Measurements from ENCODE around the gene DPYD. TPM values are rescaled to one million over a fixed set of nuclear protein-coding genes. Genes with fewer than 3 reads are reported as not detected.

The DPYD gene
- total RNA-seq, 1 donor from 2014 or later = 8.8 TPM

DNA sequence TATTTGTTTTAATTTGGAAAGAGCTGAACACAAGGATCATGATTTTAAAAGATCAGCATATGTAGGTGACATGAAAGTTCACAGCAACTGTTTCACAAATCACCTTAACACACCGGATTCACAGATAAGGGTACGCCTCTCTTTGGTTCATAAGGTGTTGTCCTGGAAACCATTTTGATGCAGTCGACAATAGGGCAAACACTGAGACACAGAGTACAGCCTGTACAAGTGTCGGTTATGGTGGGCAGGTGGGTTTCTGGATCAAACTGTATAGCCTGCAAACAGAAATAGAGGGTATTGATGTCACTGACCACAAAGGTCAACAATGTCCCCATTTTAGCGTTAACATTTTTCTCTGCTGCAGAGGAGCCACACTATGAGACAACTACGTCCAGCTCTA lies 842.0 kb downstream of the DPYD start:
- Histone ChIP-seq H3K4me2 (ENCODE audit: low read length) (no peak overlapping the region), H3K27ac (ENCODE audit: low read depth, low read length) (no peak overlapping the region), H3K36me3 (ENCODE audit: insufficient read depth, low read length) (no peaks in the 10 kb centered on the region), H2AFZ (ENCODE audit: low read depth, low read length) (no peak overlapping the region), H3K9ac (ENCODE audit: low read length) (no peak overlapping the region), H4K20me1 (ENCODE audit: insufficient read depth, low read length) (no peaks in the 10 kb centered on the region), H3K4me3 (ENCODE audit: insufficient read depth, low read depth, low read length) (no peak overlapping the region), H3K79me2 (ENCODE audit: insufficient read depth, low read length) (no peaks in the 10 kb centered on the region), H3K27me3 (ENCODE audit: insufficient read depth, low read length) (no peaks in the 10 kb centered on the region), H3K9me3 (ENCODE audit: insufficient read depth, low read depth, low read length) (no peaks in the 10 kb centered on the region), H3K4me1 (ENCODE audit: insufficient read depth, low read length) (no peaks in the 10 kb centered on the region)
- TF ChIP-seq, protein P1, sequence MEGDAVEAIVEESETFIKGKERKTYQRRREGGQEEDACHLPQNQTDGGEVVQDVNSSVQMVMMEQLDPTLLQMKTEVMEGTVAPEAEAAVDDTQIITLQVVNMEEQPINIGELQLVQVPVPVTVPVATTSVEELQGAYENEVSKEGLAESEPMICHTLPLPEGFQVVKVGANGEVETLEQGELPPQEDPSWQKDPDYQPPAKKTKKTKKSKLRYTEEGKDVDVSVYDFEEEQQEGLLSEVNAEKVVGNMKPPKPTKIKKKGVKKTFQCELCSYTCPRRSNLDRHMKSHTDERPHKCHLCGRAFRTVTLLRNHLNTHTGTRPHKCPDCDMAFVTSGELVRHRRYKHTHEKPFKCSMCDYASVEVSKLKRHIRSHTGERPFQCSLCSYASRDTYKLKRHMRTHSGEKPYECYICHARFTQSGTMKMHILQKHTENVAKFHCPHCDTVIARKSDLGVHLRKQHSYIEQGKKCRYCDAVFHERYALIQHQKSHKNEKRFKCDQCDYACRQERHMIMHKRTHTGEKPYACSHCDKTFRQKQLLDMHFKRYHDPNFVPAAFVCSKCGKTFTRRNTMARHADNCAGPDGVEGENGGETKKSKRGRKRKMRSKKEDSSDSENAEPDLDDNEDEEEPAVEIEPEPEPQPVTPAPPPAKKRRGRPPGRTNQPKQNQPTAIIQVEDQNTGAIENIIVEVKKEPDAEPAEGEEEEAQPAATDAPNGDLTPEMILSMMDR (IDR thresholded peaks at IDR 0.05; ENCODE audit: insufficient read depth, low read depth, low read length) = no peak
- no peak for TF ChIP-seq EZH2 (IDR thresholded peaks at IDR 0.05; ENCODE audit: insufficient read depth, low read length)
- H3K27me3 Mint-ChIP-seq (ENCODE audit: low read depth, unreplicated experiment) = no peaks in the 10 kb centered on the region
- peaks cover 5% of the 10 kb centered on the region for H3K4me1 Mint-ChIP-seq (ENCODE audit: low read depth, unreplicated experiment)
- H3K4me3 Mint-ChIP-seq (ENCODE audit: unreplicated experiment) = no peak overlapping the region
- no peak for DNase-seq (ENCODE audit: low read depth)
- H3K27ac Mint-ChIP-seq (ENCODE audit: unreplicated experiment) = no peak overlapping the region
- no peaks in the 10 kb centered on the region for H3K36me3 Mint-ChIP-seq (ENCODE audit: low read depth, unreplicated experiment)
- no peak for FAIRE-seq
- peaks cover 2% of the 10 kb centered on the region for H3K9me3 Mint-ChIP-seq (ENCODE audit: unreplicated experiment)

DNA sequence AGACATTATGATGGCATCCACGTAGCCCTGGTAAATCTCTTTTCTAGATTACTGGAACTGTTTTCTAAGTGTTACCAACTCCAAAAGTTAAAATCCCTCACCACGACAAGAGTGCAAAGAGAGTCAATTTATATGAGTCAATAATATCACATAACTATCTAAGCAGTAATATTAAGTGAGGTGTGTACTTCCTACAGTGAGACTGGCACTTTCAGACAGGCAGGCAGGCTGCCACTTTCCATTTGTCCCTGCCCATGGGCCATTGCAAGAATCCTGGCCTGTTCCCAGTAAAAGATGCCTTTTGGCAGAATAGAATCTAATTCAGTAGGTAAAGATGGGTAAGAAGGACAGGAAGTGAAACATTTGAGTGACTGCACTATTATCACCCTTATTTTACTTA lies 843.6 kb downstream of the DPYD start:
- Mint-ChIP-seq H3K27ac (ENCODE audit: unreplicated experiment) (no peak overlapping the region), H3K9me3 (ENCODE audit: unreplicated experiment) (peaks cover 2% of the 10 kb centered on the region), H3K4me3 (ENCODE audit: unreplicated experiment) (no peak overlapping the region), H3K27me3 (ENCODE audit: low read depth, unreplicated experiment) (no peaks in the 10 kb centered on the region), H3K4me1 (ENCODE audit: low read depth, unreplicated experiment) (peaks cover 5% of the 10 kb centered on the region), H3K36me3 (ENCODE audit: low read depth, unreplicated experiment) (no peaks in the 10 kb centered on the region)
- H3K9ac ChIP-seq (ENCODE audit: low read length) = no peak overlapping the region
- H2AFZ ChIP-seq (ENCODE audit: low read depth, low read length) = no peak overlapping the region
- no peaks in the 10 kb centered on the region for H3K9me3 ChIP-seq (ENCODE audit: insufficient read depth, low read depth, low read length)
- no peak for DNase-seq (ENCODE audit: low read depth)
- no peak overlapping the region for H3K4me3 ChIP-seq (ENCODE audit: insufficient read depth, low read depth, low read length)
- no peaks in the 10 kb centered on the region for H3K27me3 ChIP-seq (ENCODE audit: insufficient read depth, low read length)
- no peak for FAIRE-seq
- H3K4me1 ChIP-seq (ENCODE audit: insufficient read depth, low read length) = no peaks in the 10 kb centered on the region
- no peaks in the 10 kb centered on the region for H3K79me2 ChIP-seq (ENCODE audit: insufficient read depth, low read length)
- H4K20me1 ChIP-seq (ENCODE audit: insufficient read depth, low read length) = no peaks in the 10 kb centered on the region
- TF ChIP-seq, protein P1 (IDR thresholded peaks at IDR 0.05; ENCODE audit: insufficient read depth, low read depth, low read length) = no peak
- TF ChIP-seq EZH2 (IDR thresholded peaks at IDR 0.05; ENCODE audit: insufficient read depth, low read length) = no peak
- no peak overlapping the region for H3K4me2 ChIP-seq (ENCODE audit: low read length)
- no peak overlapping the region for H3K27ac ChIP-seq (ENCODE audit: low read depth, low read length)
- H3K36me3 ChIP-seq (ENCODE audit: insufficient read depth, low read length) = no peaks in the 10 kb centered on the region

DNA sequence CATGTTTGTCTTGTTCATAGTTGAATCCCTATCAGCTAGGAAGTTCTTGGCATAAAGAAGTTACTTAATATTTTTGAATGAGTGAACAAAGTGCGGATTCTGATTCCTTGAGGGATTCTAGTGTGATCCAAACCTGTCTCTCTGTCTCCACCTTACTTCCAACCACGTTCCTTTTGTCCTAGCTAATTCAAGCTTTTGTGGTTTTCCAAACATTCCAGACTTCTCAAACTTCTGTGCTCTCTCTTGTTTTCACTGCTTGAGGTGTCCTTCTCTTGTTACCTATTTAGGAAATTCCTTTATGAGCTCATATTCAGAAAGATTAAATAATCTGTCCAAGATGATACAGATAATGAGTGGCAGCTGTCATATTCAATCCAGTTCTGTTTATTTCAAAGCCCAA lies 846.1 kb downstream of the DPYD start:
- Mint-ChIP-seq H3K27ac (ENCODE audit: unreplicated experiment) (no peak overlapping the region), H3K4me1 (ENCODE audit: low read depth, unreplicated experiment) (peaks cover 5% of the 10 kb centered on the region), H3K27me3 (ENCODE audit: low read depth, unreplicated experiment) (no peaks in the 10 kb centered on the region), H3K36me3 (ENCODE audit: low read depth, unreplicated experiment) (no peaks in the 10 kb centered on the region), H3K9me3 (ENCODE audit: unreplicated experiment) (peaks cover 2% of the 10 kb centered on the region), H3K4me3 (ENCODE audit: unreplicated experiment) (no peak overlapping the region)
- H3K4me2 ChIP-seq (ENCODE audit: low read length) = no peak overlapping the region
- H3K27ac ChIP-seq (ENCODE audit: low read depth, low read length) = no peak overlapping the region
- no peaks in the 10 kb centered on the region for H3K27me3 ChIP-seq (ENCODE audit: insufficient read depth, low read length)
- DNase-seq (ENCODE audit: low read depth) = peak; percentile 66
- H3K36me3 ChIP-seq (ENCODE audit: insufficient read depth, low read length) = no peaks in the 10 kb centered on the region
- no peaks in the 10 kb centered on the region for H3K79me2 ChIP-seq (ENCODE audit: insufficient read depth, low read length)
- no peak overlapping the region for H3K4me3 ChIP-seq (ENCODE audit: insufficient read depth, low read depth, low read length)
- H3K4me1 ChIP-seq (ENCODE audit: insufficient read depth, low read length) = no peaks in the 10 kb centered on the region
- FAIRE-seq = no peak
- no peak overlapping the region for H2AFZ ChIP-seq (ENCODE audit: low read depth, low read length)
- no peak overlapping the region for H3K9ac ChIP-seq (ENCODE audit: low read length)
- H3K9me3 ChIP-seq (ENCODE audit: insufficient read depth, low read depth, low read length) = no peaks in the 10 kb centered on the region
- no peaks in the 10 kb centered on the region for H4K20me1 ChIP-seq (ENCODE audit: insufficient read depth, low read length)
- no peak for TF ChIP-seq EZH2 (IDR thresholded peaks at IDR 0.05; ENCODE audit: insufficient read depth, low read length)
- TF ChIP-seq, protein P1 (IDR thresholded peaks at IDR 0.05; ENCODE audit: insufficient read depth, low read depth, low read length) = no peak

All from astrocyte (in vitro differentiated cells and primary cell).